ENCODE data around the gene VPS11. TPM values are rescaled to one million over a fixed set of nuclear protein-coding genes. Genes with fewer than 3 reads are reported as not detected.
A peak's percentile ranks its signal among the peaks of the same experiment; 100 is the strongest.

VPS11 gene
- total RNA-seq, 1 donor from 2014 or later, result 21.4 TPM

- Histone ChIP-seq H3K27me3 (ENCODE audit: control insufficient read depth in 3 of 3, insufficient read depth in 3 of 3, low read length in 3 of 3) (no peaks in the 10 kb centered on the region), H3K9me3 (ENCODE audit: control insufficient read depth in 3 of 3, low read length in 3 of 3) (no peaks in the 10 kb centered on the region), H3K27ac (ENCODE audit: low read depth, low read length) (peak overlapping the region; percentile 78), H3K9ac (ENCODE audit: low read depth in 1 of 3, low read length in 3 of 3) (peak overlapping the region; percentile 10 to 63 (median 55)), H3K4me1 (ENCODE audit: control insufficient read depth in 3 of 3, insufficient read depth in 3 of 3, low read length in 3 of 3) (peaks cover 72 to 79% (median 74%) of the 10 kb centered on the region in 3 donors), H3K36me3 (ENCODE audit: control insufficient read depth in 3 of 3, insufficient read depth in 3 of 3, low read length in 3 of 3) (peaks cover 39 to 50% (median 39%) of the 10 kb centered on the region in 3 donors), H3K4me3 (ENCODE audit: low read length in 3 of 3) (peak overlapping the region in 2 of 3 donors; percentile 5 to 35)
Observed at GRCh38 chr11:119025978-119026766, 41.4 kb upstream of the VPS11 start.

GRCh38 chr11:119026970-119027369 is 40.6 kb upstream of the VPS11 start:
- Histone ChIP-seq H3K27me3 (ENCODE audit: control insufficient read depth in 3 of 3, insufficient read depth in 3 of 3, low read length in 3 of 3) (no peaks in the 10 kb centered on the region), H3K36me3 (ENCODE audit: control insufficient read depth in 3 of 3, insufficient read depth in 3 of 3, low read length in 3 of 3) (peaks cover 31 to 43% (median 39%) of the 10 kb centered on the region in 3 donors), H3K9ac (ENCODE audit: low read depth in 1 of 3, low read length in 3 of 3) (peak overlapping the region in 2 of 3 donors; percentile 43 to 55), H3K27ac (ENCODE audit: low read depth, low read length) (peak overlapping the region; percentile 78), H3K4me3 (ENCODE audit: low read length in 3 of 3) (peak overlapping the region; percentile 59 to 90 (median 60)), H3K4me1 (ENCODE audit: control insufficient read depth in 3 of 3, insufficient read depth in 3 of 3, low read length in 3 of 3) (peaks cover 66 to 73% (median 71%) of the 10 kb centered on the region in 3 donors), H3K9me3 (ENCODE audit: control insufficient read depth in 3 of 3, low read length in 3 of 3) (no peaks in the 10 kb centered on the region)

GRCh38 chr11:119027561-119028345 is 39.9 kb upstream of the VPS11 start:
- H3K27me3 ChIP-seq (ENCODE audit: control insufficient read depth in 3 of 3, insufficient read depth in 3 of 3, low read length in 3 of 3), result no peaks in the 10 kb centered on the region
- peak overlapping the region; percentile 78 for H3K27ac ChIP-seq (ENCODE audit: low read depth, low read length)
- peaks cover 66 to 73% (median 69%) of the 10 kb centered on the region in 3 donors for H3K4me1 ChIP-seq (ENCODE audit: control insufficient read depth in 3 of 3, insufficient read depth in 3 of 3, low read length in 3 of 3)
- H3K9ac ChIP-seq (ENCODE audit: low read depth in 1 of 3, low read length in 3 of 3), result peak overlapping the region; percentile 16 to 90 (median 79)
- H3K9me3 ChIP-seq (ENCODE audit: control insufficient read depth in 3 of 3, low read length in 3 of 3), result no peaks in the 10 kb centered on the region
- peak overlapping the region; percentile 60 to 90 (median 90) for H3K4me3 ChIP-seq (ENCODE audit: low read length in 3 of 3)
- peaks cover 24 to 38% (median 33%) of the 10 kb centered on the region in 3 donors for H3K36me3 ChIP-seq (ENCODE audit: control insufficient read depth in 3 of 3, insufficient read depth in 3 of 3, low read length in 3 of 3)

GRCh38 chr11:119028346-119029068 is 39.1 kb upstream of the VPS11 start:
- Histone ChIP-seq H3K27me3 (ENCODE audit: control insufficient read depth in 3 of 3, insufficient read depth in 3 of 3, low read length in 3 of 3) (no peaks in the 10 kb centered on the region), H3K27ac (ENCODE audit: low read depth, low read length) (peak overlapping the region; percentile 78), H3K9me3 (ENCODE audit: control insufficient read depth in 3 of 3, low read length in 3 of 3) (no peaks in the 10 kb centered on the region), H3K9ac (ENCODE audit: low read depth in 1 of 3, low read length in 3 of 3) (peak overlapping the region; percentile 79 to 90 (median 83)), H3K4me1 (ENCODE audit: control insufficient read depth in 3 of 3, insufficient read depth in 3 of 3, low read length in 3 of 3) (peaks cover 62 to 68% (median 67%) of the 10 kb centered on the region in 3 donors), H3K4me3 (ENCODE audit: low read length in 3 of 3) (peak overlapping the region; percentile 90 to 94 (median 90)), H3K36me3 (ENCODE audit: control insufficient read depth in 3 of 3, insufficient read depth in 3 of 3, low read length in 3 of 3) (peaks cover 20 to 31% (median 27%) of the 10 kb centered on the region in 3 donors)

- peak overlapping the region; percentile 78 for H3K27ac ChIP-seq (ENCODE audit: low read depth, low read length)
- no peaks in the 10 kb centered on the region for H3K9me3 ChIP-seq (ENCODE audit: control insufficient read depth in 3 of 3, low read length in 3 of 3)
- peaks cover 17 to 26% (median 22%) of the 10 kb centered on the region in 3 donors for H3K36me3 ChIP-seq (ENCODE audit: control insufficient read depth in 3 of 3, insufficient read depth in 3 of 3, low read length in 3 of 3)
- H3K9ac ChIP-seq (ENCODE audit: low read depth in 1 of 3, low read length in 3 of 3), result peak overlapping the region; percentile 79 to 90 (median 83)
- no peaks in the 10 kb centered on the region for H3K27me3 ChIP-seq (ENCODE audit: control insufficient read depth in 3 of 3, insufficient read depth in 3 of 3, low read length in 3 of 3)
- peaks cover 60 to 63% (median 62%) of the 10 kb centered on the region in 3 donors for H3K4me1 ChIP-seq (ENCODE audit: control insufficient read depth in 3 of 3, insufficient read depth in 3 of 3, low read length in 3 of 3)
- peak overlapping the region; percentile 90 to 94 (median 90) for H3K4me3 ChIP-seq (ENCODE audit: low read length in 3 of 3)
Observed at GRCh38 chr11:119029069-119029339, 38.6 kb upstream of the VPS11 start.

- peak overlapping the region; percentile 83 to 90 (median 86) for H3K9ac ChIP-seq (ENCODE audit: low read depth in 1 of 3, low read length in 3 of 3)
- H3K27ac ChIP-seq (ENCODE audit: low read depth, low read length), result peak overlapping the region; percentile 78
- peaks cover 55 to 58% (median 57%) of the 10 kb centered on the region in 3 donors for H3K4me1 ChIP-seq (ENCODE audit: control insufficient read depth in 3 of 3, insufficient read depth in 3 of 3, low read length in 3 of 3)
- H3K9me3 ChIP-seq (ENCODE audit: control insufficient read depth in 3 of 3, low read length in 3 of 3), result no peaks in the 10 kb centered on the region
- H3K36me3 ChIP-seq (ENCODE audit: control insufficient read depth in 3 of 3, insufficient read depth in 3 of 3, low read length in 3 of 3), result peaks cover 12 to 21% (median 18%) of the 10 kb centered on the region in 3 donors
- H3K27me3 ChIP-seq (ENCODE audit: control insufficient read depth in 3 of 3, insufficient read depth in 3 of 3, low read length in 3 of 3), result no peaks in the 10 kb centered on the region
- peak overlapping the region; percentile 90 to 94 (median 90) for H3K4me3 ChIP-seq (ENCODE audit: low read length in 3 of 3)
Observed at GRCh38 chr11:119029340-119030028, 38.1 kb upstream of the VPS11 start.

GRCh38 chr11:119030029-119030328 is 37.6 kb upstream of the VPS11 start:
- no peaks in the 10 kb centered on the region for H3K9me3 ChIP-seq (ENCODE audit: control insufficient read depth in 3 of 3, low read length in 3 of 3)
- H3K36me3 ChIP-seq (ENCODE audit: control insufficient read depth in 3 of 3, insufficient read depth in 3 of 3, low read length in 3 of 3), result peaks cover 12 to 18% (median 17%) of the 10 kb centered on the region in 3 donors
- H3K9ac ChIP-seq (ENCODE audit: low read depth in 1 of 3, low read length in 3 of 3), result peak overlapping the region; percentile 83 to 90 (median 86)
- peaks cover 50 to 53% (median 52%) of the 10 kb centered on the region in 3 donors for H3K4me1 ChIP-seq (ENCODE audit: control insufficient read depth in 3 of 3, insufficient read depth in 3 of 3, low read length in 3 of 3)
- H3K27ac ChIP-seq (ENCODE audit: low read depth, low read length), result peak overlapping the region; percentile 78
- no peaks in the 10 kb centered on the region for H3K27me3 ChIP-seq (ENCODE audit: control insufficient read depth in 3 of 3, insufficient read depth in 3 of 3, low read length in 3 of 3)
- peak overlapping the region; percentile 90 to 94 (median 90) for H3K4me3 ChIP-seq (ENCODE audit: low read length in 3 of 3)

- Histone ChIP-seq H3K27ac (ENCODE audit: low read depth, low read length) (peak within 1 kb of the TSS; percentile 78), H3K9ac (ENCODE audit: low read depth in 1 of 3, low read length in 3 of 3) (peak within 1 kb of the TSS; percentile 83 to 90 (median 86)), H3K36me3 (ENCODE audit: control insufficient read depth in 3 of 3, insufficient read depth in 3 of 3, low read length in 3 of 3) (peaks cover 8 to 18% (median 15%) of the 10 kb centered on the region in 3 donors), H3K27me3 (ENCODE audit: control insufficient read depth in 3 of 3, insufficient read depth in 3 of 3, low read length in 3 of 3) (no peaks in the 10 kb centered on the region), H3K4me1 (ENCODE audit: control insufficient read depth in 3 of 3, insufficient read depth in 3 of 3, low read length in 3 of 3) (peaks cover 45 to 48% (median 47%) of the 10 kb centered on the region in 3 donors), H3K4me3 (ENCODE audit: low read length in 3 of 3) (peak within 1 kb of the TSS; percentile 90 to 94 (median 90)), H3K9me3 (ENCODE audit: control insufficient read depth in 3 of 3, low read length in 3 of 3) (no peaks in the 10 kb centered on the region)
Observed at GRCh38 chr11:119030329-119031047, 37.1 kb upstream of the VPS11 start, which contains the start of gene SLC37A4. TSS of gene SLC37A4 (minus strand) at chr11:119030877.

GRCh38 chr11:119031912-119032280 is 35.7 kb upstream of the VPS11 start:
- Histone ChIP-seq H3K36me3 (ENCODE audit: control insufficient read depth in 3 of 3, insufficient read depth in 3 of 3, low read length in 3 of 3) (peaks cover 4 to 10% (median 5%) of the 10 kb centered on the region in 3 donors), H3K9ac (ENCODE audit: low read depth in 1 of 3, low read length in 3 of 3) (no peak overlapping the region), H3K27ac (ENCODE audit: low read depth, low read length) (no peak overlapping the region), H3K4me3 (ENCODE audit: low read length in 3 of 3) (no peak overlapping the region), H3K4me1 (ENCODE audit: control insufficient read depth in 3 of 3, insufficient read depth in 3 of 3, low read length in 3 of 3) (peaks cover 31 to 34% (median 33%) of the 10 kb centered on the region in 3 donors), H3K27me3 (ENCODE audit: control insufficient read depth in 3 of 3, insufficient read depth in 3 of 3, low read length in 3 of 3) (no peaks in the 10 kb centered on the region), H3K9me3 (ENCODE audit: control insufficient read depth in 3 of 3, low read length in 3 of 3) (no peaks in the 10 kb centered on the region)

All from skeletal muscle tissue (tissue), 4 donors.